Fibroblast of the conjunctiva (primary cell): Measurements from ENCODE around the gene DCDC1.
A peak's percentile ranks its signal among the peaks of the same experiment; 100 is the strongest.
"Not testable (repeated sequence)": the region's sequence is repeated elsewhere in the genome, so short reads cannot be mapped to it uniquely, and the experiment has no call there.

Source experiments
- DNase-seq: peaks from one replicate; pipeline ENCODE4 v3.0.0-alpha.2; 2010; ENCODE audit warnings: low read depth

DCDC1 gene

GRCh38 chr11:30990625-30991296, 378.8 kb downstream of the DCDC1 start:
- DNase-seq = no peak

GRCh38 chr11:30987819-30988218, 381.7 kb downstream of the DCDC1 start:
- DNase-seq = no peak

- DNase-seq = no peak
Measured at GRCh38 chr11:30985536-30985935, 384.0 kb downstream of the DCDC1 start.

DNA sequence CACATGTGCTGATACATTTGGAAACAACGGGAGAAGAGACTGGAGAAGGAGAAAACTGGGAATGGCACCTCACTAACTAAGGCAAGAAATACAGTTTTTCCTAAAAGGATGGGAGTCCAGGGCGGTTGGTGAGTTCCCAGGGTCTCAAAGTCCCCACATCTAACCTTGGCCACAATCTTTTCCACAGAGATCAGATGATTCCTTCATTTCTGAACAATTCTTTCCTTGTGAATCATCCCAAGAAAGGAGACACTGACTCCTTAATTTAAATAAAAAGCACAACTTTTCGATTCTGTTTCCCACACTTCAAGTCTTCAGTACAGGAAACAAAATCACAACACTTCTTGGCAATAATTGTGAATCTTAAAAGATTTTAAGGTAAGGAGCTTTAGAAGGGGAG, 384.7 kb downstream of the DCDC1 start:
- no peak for DNase-seq

GRCh38 chr11:30984442-30984816, 385.1 kb downstream of the DCDC1 start:
- DNase-seq = peak; percentile 5

- no peak for DNase-seq
Measured at GRCh38 chr11:30983776-30984441, 385.6 kb downstream of the DCDC1 start.

- no peak for DNase-seq
Measured at GRCh38 chr11:30983143-30983542, 386.4 kb downstream of the DCDC1 start.

- DNase-seq = no peak
Measured at GRCh38 chr11:30967579-30967978, 402.0 kb downstream of the DCDC1 start.

GRCh38 chr11:30960387-30960992, 409.0 kb downstream of the DCDC1 start:
- peak; percentile 28 for DNase-seq

- DNase-seq = no peak
Measured at GRCh38 chr11:30956751-30957150, 412.8 kb downstream of the DCDC1 start.

DNA sequence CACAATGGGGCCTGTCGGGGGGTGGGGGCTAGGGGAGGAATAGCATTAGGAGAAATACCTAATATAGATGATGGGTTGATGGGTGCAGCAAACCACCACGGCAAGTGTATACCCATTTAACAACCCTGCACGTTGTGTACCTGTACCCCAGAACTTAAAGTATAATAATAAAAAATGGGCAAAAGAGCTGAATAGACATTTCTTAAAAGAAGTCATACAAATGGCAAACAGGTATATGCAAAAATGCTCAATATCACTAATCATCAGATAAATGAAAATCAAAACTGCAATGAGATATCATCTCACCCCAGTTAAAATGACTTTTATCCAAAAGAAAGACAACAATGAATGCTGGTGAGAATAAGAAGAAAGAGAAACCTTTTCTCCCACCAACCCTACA, 419.7 kb downstream of the DCDC1 start:
- no peak for DNase-seq

- not testable (repeated sequence) for DNase-seq
Measured at GRCh38 chr11:30947715-30948114, 421.8 kb downstream of the DCDC1 start.

DNA sequence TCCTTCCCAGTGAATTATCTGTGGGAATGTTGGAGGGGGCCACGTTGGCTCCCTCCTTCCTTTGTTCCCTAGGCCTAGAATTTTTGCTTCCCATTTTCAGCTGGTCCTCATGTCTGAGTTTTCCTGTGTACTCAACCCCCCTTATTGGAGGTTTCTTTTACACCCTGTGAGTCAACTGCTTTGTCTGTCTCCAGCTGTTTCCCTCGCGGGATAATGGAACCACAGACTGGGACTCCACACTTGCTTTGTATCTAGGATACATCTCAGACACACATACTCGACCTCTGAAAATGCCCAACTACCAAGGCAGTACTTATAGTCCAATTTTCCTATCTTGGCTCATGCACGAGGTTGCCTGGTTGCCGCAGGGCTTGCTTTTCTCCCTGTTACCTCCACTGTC, 430.7 kb downstream of the DCDC1 start:
- DNase-seq = no peak

DNA sequence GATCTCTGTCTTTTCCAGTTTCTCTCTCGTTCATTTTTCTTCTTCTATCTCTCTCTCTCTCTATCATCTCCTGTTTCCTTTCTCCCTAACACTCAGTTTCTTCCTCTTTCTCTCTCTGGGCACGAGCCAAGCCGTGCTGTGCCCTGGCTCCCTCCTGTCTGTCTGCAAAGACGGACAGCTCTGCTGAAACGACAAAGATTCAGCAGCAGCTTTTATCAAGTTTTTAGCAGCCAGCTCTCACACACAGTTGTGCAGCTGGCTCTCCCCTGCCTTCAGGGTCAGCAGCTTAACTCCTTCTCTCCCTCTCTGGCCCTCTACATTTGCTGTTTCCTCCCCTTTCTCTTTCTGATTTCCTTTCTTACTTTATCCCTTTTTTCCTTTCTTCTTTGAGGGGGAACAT, 431.4 kb downstream of the DCDC1 start:
- DNase-seq = no peak

- no peak for DNase-seq
Measured at GRCh38 chr11:30936491-30936890, 433.0 kb downstream of the DCDC1 start.

DNA sequence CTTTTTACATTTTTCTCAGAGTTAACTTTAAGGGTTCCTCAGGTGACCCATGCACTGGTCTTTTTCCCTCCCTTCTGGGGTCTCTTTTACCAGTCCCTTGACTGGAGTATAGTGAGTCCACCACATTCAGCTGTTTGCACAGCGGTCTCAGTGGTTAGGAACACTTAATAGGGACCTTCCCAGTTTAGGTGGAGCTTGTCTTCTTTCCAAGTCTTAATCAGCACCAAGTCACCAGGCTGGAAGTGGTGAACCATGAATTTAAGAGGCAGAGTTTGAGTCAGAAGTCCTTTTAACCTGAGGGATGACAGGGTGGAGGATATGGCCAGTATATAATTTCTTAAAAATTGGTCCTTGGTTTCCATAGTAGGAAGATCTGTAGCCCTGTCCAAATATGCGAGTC, 433.7 kb downstream of the DCDC1 start:
- DNase-seq = no peak

DNA sequence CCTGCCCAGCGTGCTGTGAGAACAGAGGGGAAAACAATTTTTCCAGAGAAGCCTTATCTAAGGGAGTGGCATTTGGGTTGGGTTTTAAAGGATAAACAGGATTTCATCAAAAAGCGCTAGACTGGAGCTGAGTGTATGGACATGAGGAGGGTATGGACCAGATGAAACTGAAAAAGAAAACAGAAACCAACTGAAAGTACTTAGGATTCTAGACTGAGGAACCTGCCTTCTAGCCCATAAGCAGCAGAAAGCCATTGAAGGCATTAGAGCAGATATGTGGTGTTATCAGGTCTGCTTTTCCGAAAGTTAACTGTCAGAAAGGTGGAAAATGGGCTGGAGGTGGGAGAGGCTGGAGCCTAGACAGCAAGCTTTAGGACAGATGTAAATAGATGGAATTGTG, 443.4 kb downstream of the DCDC1 start:
- DNase-seq = no peak

DNA sequence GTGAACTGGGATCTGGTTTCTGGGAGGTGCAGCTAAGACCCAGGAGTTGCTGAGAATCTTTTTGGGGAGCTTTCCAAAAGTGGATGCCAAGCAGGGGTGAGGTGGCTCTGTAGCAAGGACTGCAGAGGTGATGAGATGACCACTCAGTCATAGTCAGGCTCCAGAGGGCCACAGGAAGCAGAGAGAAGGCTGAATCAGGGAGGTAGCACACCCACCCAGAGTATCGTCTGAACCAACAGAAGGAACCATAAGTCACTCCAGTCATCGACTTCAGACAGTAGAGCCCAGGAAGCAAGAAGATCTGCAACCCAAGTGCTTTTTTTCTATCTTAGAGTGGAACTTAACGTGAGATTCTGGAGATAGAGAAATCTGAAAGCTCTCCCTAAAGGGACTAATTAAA, 447.7 kb downstream of the DCDC1 start:
- no peak for DNase-seq

GRCh38 chr11:30919389-30920152, 450.0 kb downstream of the DCDC1 start:
- DNase-seq = no peak

GRCh38 chr11:30917859-30918478, 451.6 kb downstream of the DCDC1 start:
- DNase-seq = peak; percentile 27

GRCh38 chr11:30917266-30917665, 452.3 kb downstream of the DCDC1 start:
- DNase-seq = no peak

DNA sequence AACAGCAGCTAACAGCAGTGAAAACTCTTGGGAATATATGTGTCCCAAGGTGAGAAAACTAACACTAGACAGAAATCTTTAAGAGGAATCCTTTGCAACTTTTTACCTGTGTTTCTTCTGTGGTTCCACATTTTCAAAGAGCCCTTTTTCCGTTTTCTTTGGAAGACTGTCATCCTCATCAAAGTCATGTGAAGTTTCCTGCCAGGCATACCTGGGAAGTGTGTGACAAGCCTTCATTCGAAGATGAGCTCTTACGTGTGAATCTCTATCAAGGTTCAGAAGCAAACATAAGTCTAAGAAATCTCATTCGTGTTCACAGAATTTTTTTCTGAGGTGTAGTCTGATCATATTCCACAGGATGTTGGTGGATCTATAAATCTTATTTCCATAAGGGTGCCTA, 452.8 kb downstream of the DCDC1 start:
- no peak for DNase-seq
